IMR-90 (cell line): ENCODE data around the gene GLDC. TPM values are rescaled to one million over a fixed set of nuclear protein-coding genes. Genes with fewer than 3 reads are reported as not detected.

ENCODE experiments used
- ATAC-seq: fragments of 200-7000 bp; cut with Tn5 transposase; 2 replicates; pipeline ENCODE4 v1.9.1; 2020; ENCODE audit warnings: low read depth, mild to moderate bottlenecking, moderate library complexity
- BruUV-seq: library from RNA; stranded (reverse); fragments of 400-500 nt; replicated peaks from 2 replicates; lab custom pipeline; 2021; lab: Mats Ljungman, UMichigan
- CTCF ChIA-PET: fragments of 300-600 bp; formaldehyde crosslinking; extraction: SDS; loops from one replicate; lab custom pipeline; 2021; ENCODE audit warnings: antibody characterized with exemption; lab: Yijun Ruan, JAX
- POLR2A ChIA-PET: fragments of 300-600 bp; sonication (Branson Sonifier 250); formaldehyde crosslinking; loops from one replicate; lab custom pipeline; 2022; ENCODE audit warnings: antibody characterized with exemption; ENCODE audit not compliant: unreplicated experiment; lab: Charles Lee
- DNase-seq: peaks from one replicate; pipeline ENCODE4 v3.0.0; 2013
- H2AFZ ChIP-seq: replicated peaks from 2 replicates; pipeline ENCODE3; 2013; ENCODE audit warnings: low read length, mild to moderate bottlenecking; ENCODE audit not compliant: poor library complexity
- H2AK5ac ChIP-seq: 2 replicates; pipeline ENCODE4 v1.6.1; 2013; ENCODE audit warnings: low read depth, low read length, inconsistent platforms
- H2AK9ac ChIP-seq: replicated peaks from 2 replicates; pipeline ENCODE3; 2013; ENCODE audit warnings: mild to moderate bottlenecking, low read depth, low read length, moderate library complexity; ENCODE audit not compliant: poor library complexity
- H2BK120ac ChIP-seq: 2 replicates; pipeline ENCODE4 v1.6.1; 2013; ENCODE audit warnings: low read depth, low read length, inconsistent platforms
- H2BK15ac ChIP-seq: 3 replicates; pipeline ENCODE4 v1.6.1; 2013; ENCODE audit warnings: low read depth, low read length, inconsistent platforms
- H2BK20ac ChIP-seq: 2 replicates; pipeline ENCODE4 v1.6.1; 2013; ENCODE audit warnings: low read depth, mild to moderate bottlenecking, inconsistent platforms, low read length, moderate library complexity
- H2BK5ac ChIP-seq: 2 replicates; pipeline ENCODE4 v1.6.1; 2013; ENCODE audit warnings: mild to moderate bottlenecking, low read depth, low read length, inconsistent platforms; ENCODE audit not compliant: poor library complexity, severe bottlenecking
- H3K14ac ChIP-seq: replicated peaks from 2 replicates; pipeline ENCODE4 v1.6.1; 2013; ENCODE audit warnings: low read depth, low read length, inconsistent platforms
- H3K18ac ChIP-seq: 2 replicates; pipeline ENCODE4 v1.6.1; 2013; ENCODE audit warnings: low read depth, low read length, control low read depth
- H3K23ac ChIP-seq: 2 replicates; pipeline ENCODE4 v1.6.1; 2013; ENCODE audit warnings: low read depth, low read length, inconsistent platforms
- H3K27ac ChIP-seq: 2 replicates; pipeline ENCODE4 v1.5.1; 2013; ENCODE audit warnings: mild to moderate bottlenecking, control low read depth, low read length; ENCODE audit not compliant: insufficient read depth
- H3K27me3 ChIP-seq: 2 replicates; pipeline ENCODE4 v1.6.1; 2013; ENCODE audit warnings: low read length; ENCODE audit not compliant: control insufficient read depth, insufficient read depth
- H3K36me3 ChIP-seq: 2 replicates; pipeline ENCODE4 v1.6.1; 2013; ENCODE audit warnings: low read length, mixed read lengths; ENCODE audit not compliant: control insufficient read depth, insufficient read depth
- H3K4ac ChIP-seq: 2 replicates; pipeline ENCODE4 v1.6.1; 2013; ENCODE audit warnings: low read depth, low read length, inconsistent platforms
- H3K4me1 ChIP-seq: 2 replicates; pipeline ENCODE4 v1.6.1; 2013; ENCODE audit warnings: low read length, mixed read lengths; ENCODE audit not compliant: control insufficient read depth, insufficient read depth
- H3K4me2 ChIP-seq: 2 replicates; pipeline ENCODE4 v1.6.1; 2013; ENCODE audit warnings: low read depth, mild to moderate bottlenecking, control low read depth, low read length, moderate library complexity
- H3K4me3 ChIP-seq: 2 replicates; pipeline ENCODE4 v1.5.1; 2013; ENCODE audit warnings: low read depth, mild to moderate bottlenecking, control low read depth, low read length, moderate library complexity; ENCODE audit not compliant: insufficient read depth
- H3K56ac ChIP-seq: 2 replicates; pipeline ENCODE4 v1.6.1; 2013; ENCODE audit warnings: low read length, inconsistent platforms; ENCODE audit not compliant: insufficient read depth; ENCODE audit errors: extremely low read depth
- H3K79me1 ChIP-seq, 2 experiments: 2 replicates each; pipeline ENCODE4 v1.6.1; 2013; ENCODE audit warnings: low read length in 2 of 2, inconsistent platforms in 1 of 2, low read depth in 1 of 2
- H3K9ac ChIP-seq: 2 replicates; pipeline ENCODE4 v1.6.1; 2013; ENCODE audit warnings: low read depth, low read length, control low read depth
- H3K9me1 ChIP-seq: 2 replicates; pipeline ENCODE4 v1.6.1; 2013; ENCODE audit warnings: low read length, inconsistent platforms; ENCODE audit not compliant: insufficient read depth
- H3K9me3 ChIP-seq: 2 replicates; pipeline ENCODE4 v1.6.1; 2013; ENCODE audit warnings: low read length; ENCODE audit not compliant: control insufficient read depth, insufficient read depth
- H4K20me1 ChIP-seq: 2 replicates; pipeline ENCODE4 v1.6.1; 2013; ENCODE audit warnings: low read length, inconsistent platforms; ENCODE audit not compliant: insufficient read depth
- H4K5ac ChIP-seq: 2 replicates; pipeline ENCODE4 v1.6.1; 2013; ENCODE audit warnings: mild to moderate bottlenecking, low read depth, low read length, control low read depth
- H4K8ac ChIP-seq, 2 experiments: 2 replicates each; pipeline ENCODE4 v1.6.1; 2013; ENCODE audit warnings: low read depth in 2 of 2, low read length in 2 of 2, control low read depth in 1 of 2, inconsistent platforms in 1 of 2
- H4K91ac ChIP-seq: 2 replicates; pipeline ENCODE4 v1.6.1; 2013; ENCODE audit warnings: low read depth, low read length, inconsistent platforms; ENCODE audit not compliant: insufficient read depth
- BHLHE40 ChIP-seq: fragments of 150-350 bp; IDR thresholded peaks from 2 replicates; pipeline ENCODE4 v1.6.1; 2016; ENCODE audit warnings: mild to moderate bottlenecking, low read depth, low read length
- CEBPB ChIP-seq: IDR thresholded peaks from 2 replicates; pipeline ENCODE4 v1.6.1; 2012; ENCODE audit warnings: low read depth, low read length, improper control_type of control experiment
- CTCF ChIP-seq: conservative IDR thresholded peaks from 2 replicates; pipeline ENCODE4 v1.5.1; 2012; ENCODE audit warnings: mild to moderate bottlenecking, low read depth, low read length, improper control_type of control experiment
- FOS ChIP-seq: fragments of 150-350 bp; IDR thresholded peaks from 2 replicates; pipeline ENCODE4 v1.6.1; 2016; ENCODE audit warnings: low read depth, low read length
- MAZ ChIP-seq: IDR thresholded peaks from 2 replicates; pipeline ENCODE4 v1.6.1; 2012; ENCODE audit warnings: low read depth, mild to moderate bottlenecking, low read length, improper control_type of control experiment, moderate library complexity, borderline replicate concordance
- NFE2L2 ChIP-seq: fragments of 150-350 bp; IDR thresholded peaks from 2 replicates; pipeline ENCODE4 v1.6.1; 2016; ENCODE audit warnings: low read depth, mild to moderate bottlenecking, low read length
- RFX5 ChIP-seq: IDR thresholded peaks from 2 replicates; pipeline ENCODE4 v1.8.0; 2012; ENCODE audit warnings: low read depth, mild to moderate bottlenecking, low read length, moderate library complexity
- WGBS, 2 experiments: methylation state at CpG; one replicate each; pipeline versions ENCODE4 v1.1.5 to v1.1.7; 2013; ENCODE audit warnings: missing lambda C conversion rate in 2 of 2; ENCODE audit not compliant: insufficient read length in 1 of 2; ENCODE audit errors: extremely low coverage in 2 of 2; 5-methylcytosine and 5-hydroxymethylcytosine counted together
- dilution Hi-C: fragments of 300-500 bp; cut with HindIII; formaldehyde crosslinking; loops from one replicate; pipeline ENCODE4 v1.14.3; 2018; ENCODE audit warnings: low sequenced_read_pairs; ENCODE audit not compliant: unreplicated experiment
- in situ Hi-C: fragments of 300-500 bp; cut with MboI; formaldehyde crosslinking; loops from 3 replicates; pipeline ENCODE4 v1.14.3; 2019; ENCODE audit warnings: low sequenced_read_pairs, inconsistent platforms, mixed read lengths
- intact Hi-C: fragments of 100-400 bp; cut with micrococcal nuclease; formaldehyde crosslinking; loops from 2 replicates; pipeline ENCODE4 v1.10.0; 2022
- polyA plus RNA-seq, 3 experiments: library from polyadenylated mRNA; depleted of rRNA; stranded (reverse); fragments of >200 nt; gene quantifications; 2 replicates each; pipeline ENCODE4 v1.2.3, GENCODE V29; 2012; ENCODE audit warnings: low replicate concordance in 1 of 3
- total RNA-seq: library from RNA; depleted of rRNA; stranded (reverse); fragments of >200 nt; gene quantifications from 2 replicates; pipeline ENCODE4 v1.2.3, GENCODE V29; 2012
- TF ChIP-seq, protein P1 (sequence below): fragments of 150-350 bp; IDR thresholded peaks from 2 replicates; pipeline ENCODE4 v1.6.1; 2017; ENCODE audit warnings: mild to moderate bottlenecking, antibody characterized with exemption, low read length, low read depth

GLDC gene
- total and polyA plus RNA-seq, 2 of the 4 experiments (the other 2 are of a cell fraction) = 0.36 to 0.50 TPM

DNA sequence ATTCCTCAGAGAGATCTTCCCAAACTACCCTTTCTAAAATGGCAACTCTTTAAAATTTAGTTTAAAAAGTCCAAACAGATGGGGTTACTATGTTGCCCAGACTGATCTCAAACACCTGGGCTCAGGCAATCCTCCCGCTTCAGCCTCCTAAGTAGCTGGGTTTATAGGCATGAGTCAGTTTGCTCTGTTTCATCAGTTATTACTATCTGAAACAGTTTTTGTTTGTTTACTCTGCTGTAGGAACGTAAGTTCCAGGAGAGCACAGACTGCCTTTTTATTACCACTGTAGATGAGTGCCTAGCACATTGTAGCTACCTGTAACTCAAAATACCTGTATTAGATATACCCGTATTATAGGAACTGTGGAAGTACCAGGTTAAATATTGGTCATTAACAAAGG is 143.1 kb downstream of the GLDC start:
- dilution Hi-C loops = no loop called here
- H2BK5ac ChIP-seq = no peak overlapping the region
- H3K9me1 ChIP-seq = peaks cover 8% of the 10 kb centered on the region
- no peak overlapping the region for H3K18ac ChIP-seq
- no peaks in the 10 kb centered on the region for H3K27me3 ChIP-seq
- peak; percentile 45 for DNase-seq
- H3K4ac ChIP-seq = no peak overlapping the region
- in situ Hi-C loops = no loop called here
- peaks cover 18 to 19% of the 10 kb centered on the region in 2 experiments for H3K79me1 ChIP-seq
- no peak overlapping the region for H2AFZ ChIP-seq
- no peak overlapping the region for H3K27ac ChIP-seq
- H4K20me1 ChIP-seq = no peaks in the 10 kb centered on the region
- no TSS peak for BruUV-seq
- no peaks in the 10 kb centered on the region for H3K9me3 ChIP-seq
- TF ChIP-seq MAZ (no peak), BHLHE40 (no peak), NFE2L2 (no peak), FOS (no peak), CTCF (no peak), RFX5 (no peak), CEBPB (no peak)
- TF ChIP-seq, protein P1, sequence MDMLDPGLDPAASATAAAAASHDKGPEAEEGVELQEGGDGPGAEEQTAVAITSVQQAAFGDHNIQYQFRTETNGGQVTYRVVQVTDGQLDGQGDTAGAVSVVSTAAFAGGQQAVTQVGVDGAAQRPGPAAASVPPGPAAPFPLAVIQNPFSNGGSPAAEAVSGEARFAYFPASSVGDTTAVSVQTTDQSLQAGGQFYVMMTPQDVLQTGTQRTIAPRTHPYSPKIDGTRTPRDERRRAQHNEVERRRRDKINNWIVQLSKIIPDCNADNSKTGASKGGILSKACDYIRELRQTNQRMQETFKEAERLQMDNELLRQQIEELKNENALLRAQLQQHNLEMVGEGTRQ = no peak
- no peak overlapping the region for H3K4me2 ChIP-seq
- H3K14ac ChIP-seq = no peak overlapping the region
- H2BK15ac ChIP-seq = no peak overlapping the region
- no peak overlapping the region for H4K8ac ChIP-seq
- peaks cover 30% of the 10 kb centered on the region for H3K36me3 ChIP-seq
- no peak overlapping the region for H2BK120ac ChIP-seq
- intact Hi-C loops = no loop called here
- WGBS, 2 experiments = no CpG with 5 or more reads among the region's 3 CpGs
- no peak overlapping the region for H3K9ac ChIP-seq
- H3K23ac ChIP-seq = no peak overlapping the region
- no peak overlapping the region for H4K5ac ChIP-seq
- no peak overlapping the region for H2AK9ac ChIP-seq
- ChIA-PET POLR2A (no interaction called here), CTCF (interaction anchor here (0.6 to 1.1 kb wide), 2 partner anchors 79 to 148 kb away, joined by 3 read pairs; no protein-coding TSS in a partner anchor)
- H3K56ac ChIP-seq = no peak overlapping the region
- H3K4me1 ChIP-seq = peaks cover 8% of the 10 kb centered on the region
- H2BK20ac ChIP-seq = no peak overlapping the region
- ATAC-seq = peak; percentile 18; the same call in 1 of the 2 replicates
- H2AK5ac ChIP-seq = no peak overlapping the region
- H3K4me3 ChIP-seq = no peak overlapping the region
- no peak overlapping the region for H4K91ac ChIP-seq
